ENCODE measurements around the gene PANK1.

Gene PANK1

GRCh38 chr10:89535171-89536012, 109.7 kb downstream of the PANK1 start, which contains the start of gene SLC16A12:
Gene SLC16A12, minus strand, starts transcription at chr10:89535594. Its CDS starts 73,016 bp downstream, at chr10:89462578.
- no peak within 1 kb of the TSS for H3K4me3 ChIP-seq (ENCODE audit: low read depth, low read length, poor library complexity, severe bottlenecking)
- H3K27me3 ChIP-seq (ENCODE audit: insufficient read depth, low read length) = no peaks in the 10 kb centered on the region

GRCh38 chr10:89534826-89535166, 110.2 kb downstream of the PANK1 start:
- H3K4me3 ChIP-seq (ENCODE audit: low read depth, low read length, poor library complexity, severe bottlenecking) = no peak overlapping the region
- no peaks in the 10 kb centered on the region for H4K20me1 ChIP-seq (ENCODE audit: insufficient read depth, low read length)
- H2AFZ ChIP-seq (ENCODE audit: low read length) = no peak overlapping the region
- H3F3A ChIP-seq (ENCODE audit: insufficient read depth, low read length) = no peaks in the 10 kb centered on the region
- no peak for TF ChIP-seq CTCF (IDR thresholded peaks at IDR 0.05; ENCODE audit: low read length)
- TF ChIP-seq EZH2 (IDR thresholded peaks at IDR 0.05; ENCODE audit: borderline replicate concordance, low read length) = no peak
- no peak overlapping the region for H3K27ac ChIP-seq (ENCODE audit: low read depth, low read length, poor library complexity, severe bottlenecking)
- no peaks in the 10 kb centered on the region for H3K36me3 ChIP-seq (ENCODE audit: insufficient read depth, low read length)
- no peaks in the 10 kb centered on the region for H3K9me2 ChIP-seq (ENCODE audit: low read depth, low read length)
- H3K4me1 ChIP-seq (ENCODE audit: insufficient read depth, low read length, severe bottlenecking) = no peaks in the 10 kb centered on the region
- no peak overlapping the region for H3K4me2 ChIP-seq (ENCODE audit: low read length)
- no peaks in the 10 kb centered on the region for H3K79me2 ChIP-seq (ENCODE audit: insufficient read depth, low read length)
- H3K27me3 ChIP-seq (ENCODE audit: insufficient read depth, low read length) = no peaks in the 10 kb centered on the region
- no peaks in the 10 kb centered on the region for H3K9me3 ChIP-seq (ENCODE audit: low read length)
- no peak overlapping the region for H3K9ac ChIP-seq (ENCODE audit: low read length)

More at GRCh38 chr10:89535171-89536012, 109.7 kb downstream of the PANK1 start, which contains the start of gene SLC16A12:
- no peak within 1 kb of the TSS for H3K27ac ChIP-seq (ENCODE audit: low read depth, low read length, poor library complexity, severe bottlenecking)
- no peaks in the 10 kb centered on the region for H3K79me2 ChIP-seq (ENCODE audit: insufficient read depth, low read length)
- no peaks in the 10 kb centered on the region for H3K9me2 ChIP-seq (ENCODE audit: low read depth, low read length)
- H3K36me3 ChIP-seq (ENCODE audit: insufficient read depth, low read length) = no peaks in the 10 kb centered on the region
- no peak within 1 kb of the TSS for H3K9ac ChIP-seq (ENCODE audit: low read length)
- H3F3A ChIP-seq (ENCODE audit: insufficient read depth, low read length) = no peaks in the 10 kb centered on the region
- H3K4me2 ChIP-seq (ENCODE audit: low read length) = no peak within 1 kb of the TSS
- H2AFZ ChIP-seq (ENCODE audit: low read length) = no peak within 1 kb of the TSS
- H4K20me1 ChIP-seq (ENCODE audit: insufficient read depth, low read length) = no peaks in the 10 kb centered on the region
- H3K9me3 ChIP-seq (ENCODE audit: low read length) = no peaks in the 10 kb centered on the region
- TF ChIP-seq CTCF (IDR thresholded peaks at IDR 0.05; ENCODE audit: low read length) (no peak), EZH2 (IDR thresholded peaks at IDR 0.05; ENCODE audit: borderline replicate concordance, low read length) (no peak)
- H3K4me1 ChIP-seq (ENCODE audit: insufficient read depth, low read length, severe bottlenecking) = no peaks in the 10 kb centered on the region

Measured in OCI-LY1 (cell line).